Measurements from ENCODE around the gene MAEA.

Gene MAEA

GRCh38 chr4:1250527-1250812 is 39.2 kb upstream of the MAEA start:
- no peak for FAIRE-seq

DNA sequence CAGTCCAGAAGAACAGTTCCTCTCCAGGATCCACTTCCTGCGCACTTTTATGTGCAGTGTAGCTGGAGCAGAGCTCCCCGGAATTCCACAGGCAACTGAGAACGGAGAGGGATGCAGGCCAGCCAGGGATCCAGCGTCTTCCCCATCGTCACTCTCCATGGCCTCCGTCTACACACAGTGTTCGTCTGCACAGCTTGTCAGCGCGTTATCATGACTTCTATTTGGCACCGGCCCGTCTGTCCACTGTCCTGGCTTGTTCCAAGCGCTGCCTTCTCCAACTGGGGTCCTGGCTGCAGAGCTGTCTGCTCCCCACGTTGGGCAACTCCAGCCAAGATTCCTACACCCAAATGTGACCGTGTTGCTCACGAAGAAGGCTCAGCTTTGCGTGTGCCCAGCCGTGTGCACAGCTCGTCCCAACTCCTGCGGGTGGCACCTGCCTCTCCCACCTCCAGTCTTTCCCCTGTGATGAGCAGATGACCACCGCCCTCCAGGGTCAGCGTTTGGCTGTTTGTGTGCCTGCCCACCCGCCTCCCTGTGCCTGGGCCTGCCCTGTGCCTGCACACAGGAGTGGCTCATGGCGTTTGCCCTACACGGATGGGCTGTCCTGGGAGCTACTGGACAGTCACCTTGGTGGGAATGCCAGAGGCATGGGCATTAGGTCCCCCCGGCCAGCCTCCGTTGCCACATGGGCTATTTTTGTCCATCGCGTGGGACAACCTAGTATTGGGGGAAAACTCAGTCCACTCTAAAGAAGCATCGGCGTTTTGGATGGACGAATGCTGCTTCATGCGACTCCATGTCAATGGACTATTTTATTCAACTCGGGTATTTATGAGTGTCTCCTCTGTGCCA is 38.5 kb upstream of the MAEA start:
- no peak for FAIRE-seq

- FAIRE-seq, result no peak
Observed at GRCh38 chr4:1251773-1252066, 38.0 kb upstream of the MAEA start.

DNA sequence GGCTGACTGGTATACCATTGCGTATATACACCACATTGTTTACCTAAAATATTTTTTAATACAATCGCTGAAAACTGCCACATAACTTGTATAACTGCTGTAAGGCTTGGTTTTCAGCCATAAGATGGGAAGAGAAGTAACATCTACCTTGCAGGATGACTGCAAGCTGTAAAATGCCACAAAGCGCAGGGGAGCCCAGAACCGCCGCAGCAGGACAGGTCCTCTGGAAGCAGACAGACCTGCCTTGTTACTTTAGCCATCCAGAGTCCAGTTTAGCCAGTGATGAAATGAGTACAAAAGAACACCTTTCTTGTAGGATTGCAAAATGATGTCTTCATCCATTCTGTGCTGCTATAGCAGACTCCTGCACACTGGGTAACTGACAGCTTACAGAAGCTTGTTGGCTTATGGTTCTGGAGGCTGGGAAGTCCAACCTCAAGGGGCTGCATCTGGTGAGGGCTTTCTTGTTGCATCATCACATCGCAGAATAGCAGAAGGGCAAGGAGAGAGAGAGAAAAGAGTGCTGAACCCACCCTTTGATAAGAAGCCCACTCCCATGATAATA is 36.7 kb upstream of the MAEA start:
- FAIRE-seq, result no peak

- no peak for FAIRE-seq
Observed at GRCh38 chr4:1253831-1254230, 35.9 kb upstream of the MAEA start.

GRCh38 chr4:1255151-1255550 is 34.5 kb upstream of the MAEA start:
- no peak for FAIRE-seq

GRCh38 chr4:1255699-1256098 is 34.0 kb upstream of the MAEA start:
- FAIRE-seq, result no peak

GRCh38 chr4:1258457-1258856 is 31.2 kb upstream of the MAEA start:
- no peak for FAIRE-seq

DNA sequence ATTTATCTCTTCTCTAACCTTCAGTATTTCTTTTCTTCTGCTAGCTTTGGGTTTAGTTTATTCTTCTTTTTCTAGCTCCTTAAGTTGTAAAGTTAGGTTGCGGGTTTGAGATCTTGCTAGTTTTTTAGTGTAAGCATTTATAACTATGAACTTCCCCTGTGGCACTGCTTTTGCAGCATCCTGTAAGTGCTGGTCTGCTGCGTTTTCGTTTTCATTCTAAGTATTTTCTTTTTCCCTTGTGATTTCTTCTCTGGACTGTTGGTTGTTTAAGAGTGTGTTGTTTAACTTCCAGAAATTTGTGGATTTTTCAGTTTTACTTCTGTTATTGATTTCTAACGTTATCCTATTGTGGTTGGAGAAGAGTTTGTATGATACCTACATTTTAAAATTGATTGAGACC is 29.7 kb upstream of the MAEA start:
- FAIRE-seq, result no peak

DNA sequence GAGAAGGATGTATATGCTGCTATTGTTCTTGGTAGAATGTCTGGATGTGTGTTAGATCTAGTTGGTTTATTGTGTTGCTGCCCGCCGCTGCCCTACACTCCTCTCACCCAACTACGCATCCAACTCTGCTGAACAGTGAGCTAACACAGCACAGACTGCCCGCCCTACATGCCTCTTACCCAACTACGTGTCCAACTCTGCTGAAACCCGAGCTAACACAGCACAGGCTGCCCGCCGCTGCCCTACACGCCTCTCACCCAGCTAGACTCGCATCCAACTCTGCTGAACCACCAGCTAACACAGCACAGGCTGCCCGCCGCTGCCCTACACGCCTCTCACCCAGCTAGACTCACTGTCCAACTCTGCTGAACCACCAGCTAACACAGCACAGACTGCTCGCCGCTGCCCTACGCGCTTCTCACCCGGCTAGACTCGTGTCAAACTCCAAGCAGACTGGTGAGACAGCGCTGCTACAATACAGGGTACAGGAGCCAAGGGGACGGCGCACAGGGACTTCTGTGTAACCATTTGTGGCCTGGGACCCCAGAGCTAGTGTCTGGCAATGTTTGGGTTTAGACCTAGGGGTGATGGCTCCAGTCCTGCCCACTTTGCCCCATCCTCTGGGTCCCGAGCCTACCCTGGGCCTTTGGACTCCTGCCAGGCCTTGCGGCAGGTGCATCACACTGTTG is 29.1 kb upstream of the MAEA start:
- FAIRE-seq, result no peak

DNA sequence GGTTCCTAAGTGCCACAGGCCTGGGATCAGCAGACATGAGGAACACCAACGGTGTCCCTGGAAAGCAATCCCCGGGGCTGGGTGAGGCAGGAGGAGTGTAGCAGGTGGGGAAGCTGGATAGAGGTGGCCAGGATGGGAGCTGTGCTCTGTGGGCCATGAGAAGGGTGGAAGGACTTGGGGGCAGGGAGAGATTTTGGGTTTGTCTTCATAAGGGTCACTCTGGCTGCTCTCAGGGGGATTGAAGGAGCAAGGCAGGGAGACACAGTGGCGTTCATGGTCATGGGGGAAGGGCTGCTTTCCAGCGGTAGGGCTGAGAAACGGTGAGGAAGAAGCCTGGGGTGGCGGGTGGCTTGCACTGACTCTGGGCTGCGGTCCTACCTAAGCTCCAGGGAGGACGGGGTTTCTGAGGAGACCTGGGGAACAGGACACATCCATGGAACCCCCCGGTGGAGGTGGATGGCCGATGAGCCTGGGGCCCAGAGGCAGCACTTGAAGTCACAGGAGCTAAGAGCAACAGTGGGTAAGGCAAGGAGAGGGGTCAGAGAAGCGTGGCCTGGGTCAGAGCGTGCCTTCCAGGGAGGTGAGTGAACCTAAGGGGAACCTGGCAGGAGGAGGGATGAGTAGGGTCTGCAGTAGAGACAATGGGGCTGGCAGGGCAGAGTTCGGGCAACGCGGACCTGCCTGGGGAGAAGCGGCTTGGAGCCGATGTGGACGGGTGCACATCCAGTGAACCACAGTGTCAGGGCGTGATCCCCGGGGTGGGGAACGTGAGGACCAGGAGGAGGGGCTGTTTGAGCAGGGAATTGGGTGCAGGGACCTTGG is 28.4 kb upstream of the MAEA start:
- FAIRE-seq, result no peak

GRCh38 chr4:1264942-1265341 is 24.7 kb upstream of the MAEA start:
- no peak for FAIRE-seq

DNA sequence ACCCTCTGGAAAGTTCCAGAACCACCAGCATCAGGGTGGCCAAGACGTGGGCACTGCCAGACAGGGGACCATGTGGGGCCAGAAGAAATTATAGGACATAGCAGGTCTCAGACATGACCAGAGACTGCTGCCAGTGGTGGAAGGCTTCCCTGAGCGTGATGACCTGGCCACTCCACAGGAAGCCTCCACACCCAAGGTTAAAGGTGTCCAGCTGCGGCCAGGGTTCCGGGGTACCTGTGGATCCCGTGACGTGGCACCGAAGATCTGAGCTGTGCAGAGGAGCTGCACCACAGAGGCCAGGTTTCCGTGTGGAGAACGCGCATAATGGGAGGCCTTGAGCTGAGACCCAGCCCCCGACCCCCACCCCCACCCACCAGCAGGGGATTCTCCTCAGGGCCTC is 24.3 kb upstream of the MAEA start:
- FAIRE-seq, result no peak

DNA sequence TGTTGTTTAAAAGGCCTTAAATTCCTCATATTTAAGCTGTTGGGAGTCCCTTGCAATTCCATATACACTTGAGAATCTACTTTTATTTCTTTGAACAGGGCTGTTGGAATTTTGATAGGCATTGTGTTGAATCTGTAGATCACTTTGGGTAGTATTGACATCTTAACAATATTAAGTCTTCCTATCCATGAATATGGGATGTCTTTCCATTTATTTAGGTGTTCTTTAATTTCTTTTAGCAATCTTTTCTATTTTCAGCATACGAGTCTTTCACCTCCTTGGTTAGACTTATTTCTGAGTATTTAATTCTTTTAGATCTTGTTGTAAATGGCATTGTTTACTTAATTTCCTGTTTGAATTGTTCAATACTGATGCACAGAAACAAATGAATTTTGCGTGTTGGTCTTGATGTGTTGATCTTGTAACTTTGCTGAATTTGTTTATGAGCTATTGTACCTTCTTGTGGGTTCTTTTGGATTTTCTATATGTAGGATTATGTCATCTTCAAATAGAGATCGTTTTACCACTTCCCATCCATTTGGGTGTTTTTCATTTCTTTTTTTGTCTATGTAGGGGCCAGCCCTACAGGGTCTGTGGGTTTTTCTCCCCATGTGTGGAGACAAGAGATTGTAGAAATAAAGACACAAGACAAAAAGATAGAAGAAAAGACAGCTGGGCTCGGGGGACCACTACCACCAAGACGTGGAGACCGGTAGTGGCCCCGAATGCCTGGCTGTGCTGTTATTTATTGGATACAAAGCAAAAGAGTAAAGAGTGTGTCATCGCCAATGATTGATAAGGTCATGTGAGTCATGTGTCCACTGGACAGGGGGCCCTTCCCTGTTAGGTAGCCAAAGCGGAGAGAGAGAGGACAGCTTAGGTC is 22.6 kb upstream of the MAEA start:
- FAIRE-seq, result no peak

DNA sequence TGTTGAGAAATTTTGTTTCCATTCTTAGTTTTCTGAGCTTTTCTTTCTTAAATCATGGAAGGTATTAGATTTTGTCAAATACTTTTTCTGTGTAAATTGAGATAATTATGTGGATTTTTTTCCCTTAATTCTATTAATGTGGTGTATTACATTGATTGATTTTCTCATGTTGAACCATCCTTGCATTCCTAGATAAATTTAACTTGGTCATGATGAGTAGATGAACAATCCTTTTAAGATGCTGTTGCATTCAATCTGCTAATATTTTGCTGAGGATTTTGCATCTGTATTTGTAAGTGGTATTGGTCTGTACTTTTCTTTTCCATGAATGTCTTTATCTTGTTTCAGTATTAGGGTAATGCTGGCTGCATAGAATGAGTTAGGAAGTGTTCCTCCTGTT is 20.5 kb upstream of the MAEA start:
- FAIRE-seq, result no peak

DNA sequence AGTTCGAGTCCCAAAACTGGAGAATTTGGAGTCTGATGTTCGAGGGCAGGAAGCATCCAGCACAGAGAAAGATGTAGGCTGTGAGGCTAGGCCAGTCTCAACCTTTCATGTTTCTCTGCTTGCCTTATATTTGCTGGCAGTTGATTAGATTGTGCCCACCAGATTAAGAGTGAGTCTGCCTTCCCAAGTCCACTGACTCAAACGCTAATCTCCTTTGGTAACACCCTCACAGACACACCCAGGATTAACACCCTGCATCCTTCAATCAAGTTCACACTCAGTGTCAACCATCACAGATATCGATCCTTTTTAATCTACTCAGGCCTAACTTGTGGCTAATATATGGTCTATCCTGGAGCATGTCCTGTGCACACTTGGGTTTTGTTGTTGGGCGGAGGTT is 18.0 kb upstream of the MAEA start:
- FAIRE-seq, result no peak

GRCh38 chr4:1274871-1275270 is 14.8 kb upstream of the MAEA start:
- FAIRE-seq, result no peak

DNA sequence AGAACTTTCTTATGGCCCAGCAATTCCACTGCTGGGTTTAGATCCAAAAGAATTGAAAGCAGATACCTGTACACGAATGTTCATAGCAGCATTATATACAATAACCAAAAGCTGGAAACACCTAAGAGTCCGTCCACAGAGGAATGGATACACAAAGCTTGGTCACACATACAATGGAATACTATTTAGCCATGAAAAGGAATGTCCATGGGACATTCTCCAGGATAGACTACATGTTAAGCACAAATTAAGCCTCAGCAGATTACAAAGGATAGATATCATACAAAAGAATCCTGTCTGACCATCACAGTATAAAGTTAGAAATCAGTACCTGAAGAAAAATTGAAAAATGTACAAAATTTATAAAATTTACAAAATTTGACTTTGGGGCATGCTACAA is 12.7 kb upstream of the MAEA start:
- no peak for FAIRE-seq

DNA sequence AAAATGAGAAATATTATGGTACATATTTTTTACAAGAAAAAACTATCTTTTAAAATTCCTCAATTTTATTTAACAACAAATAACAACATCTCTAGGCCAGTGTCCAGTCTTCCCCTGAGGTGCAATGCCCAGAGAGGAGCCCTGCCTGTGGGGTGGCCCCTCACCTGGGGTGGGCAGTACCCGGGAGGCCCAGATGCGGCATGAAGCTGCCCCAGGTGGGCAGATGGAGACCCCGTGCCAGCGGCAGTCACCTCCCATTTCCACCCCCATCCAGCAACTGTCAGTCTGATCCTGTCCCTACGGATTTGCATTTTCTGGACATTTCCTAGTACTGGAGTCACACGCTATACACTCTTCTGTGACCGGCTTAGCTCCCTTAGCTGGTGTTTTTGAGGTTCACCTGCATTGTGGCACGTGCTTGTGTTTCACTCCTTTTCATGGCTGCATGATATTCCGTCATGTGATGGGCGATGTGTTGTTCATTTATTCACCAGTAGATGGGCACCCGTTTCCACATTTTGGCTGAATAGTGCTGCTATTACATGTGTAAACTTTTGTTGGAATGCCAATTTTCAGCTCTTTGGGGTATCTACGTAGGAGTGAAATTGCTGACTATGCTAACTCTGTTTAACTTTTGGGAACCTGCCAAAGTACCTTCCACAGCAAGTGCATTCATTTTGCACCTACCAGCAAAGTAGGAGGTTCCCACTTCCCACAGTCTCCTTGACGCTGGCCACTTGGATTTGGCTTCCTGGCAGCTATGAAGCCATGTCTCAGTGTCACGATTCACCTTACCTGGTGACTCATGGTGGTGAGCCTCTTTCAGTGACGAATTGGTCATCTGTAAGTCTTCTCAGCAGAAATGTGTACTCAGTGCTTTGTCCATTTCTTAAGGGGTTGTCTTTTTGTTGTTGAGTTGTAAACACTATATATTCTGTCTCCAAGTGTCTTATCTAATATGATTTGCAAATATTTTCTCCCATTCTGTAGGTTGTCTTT is 11.7 kb upstream of the MAEA start:
- no peak for FAIRE-seq

DNA sequence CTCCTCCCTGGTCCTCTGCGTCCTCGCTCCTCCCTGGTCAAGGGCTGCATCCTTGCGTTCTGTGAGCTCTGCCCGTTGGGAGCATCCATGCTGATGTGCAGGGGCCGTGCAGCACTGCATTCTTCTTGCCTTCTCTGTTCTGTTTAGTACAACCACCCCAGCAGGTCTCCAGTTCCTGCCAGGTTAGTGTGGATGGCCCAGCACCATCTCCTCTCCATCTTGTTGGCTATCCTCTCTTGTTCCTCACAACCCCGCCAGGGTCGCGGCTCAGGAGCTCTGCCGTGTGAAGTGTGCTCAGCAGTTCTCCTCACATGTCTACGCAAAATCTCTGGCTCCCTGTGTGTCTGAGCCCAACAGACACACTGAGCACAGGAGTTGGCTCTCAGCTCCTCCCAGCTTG is 10.4 kb upstream of the MAEA start:
- FAIRE-seq, result no peak

- FAIRE-seq, result no peak
Observed at GRCh38 chr4:1283711-1284110, 6.0 kb upstream of the MAEA start.
